Epithelial cell of proximal tubule (primary cell): ENCODE data around the gene ZNF730. TPM values are rescaled to one million over a fixed set of nuclear protein-coding genes. Genes with fewer than 3 reads are reported as not detected.
"Not testable (repeated sequence)": the region's sequence is repeated elsewhere in the genome, so short reads cannot be mapped to it uniquely, and the experiment has no call there.

Experiments
- DNase-seq: peaks from one replicate; pipeline ENCODE4 v3.0.0-alpha.2; 2011; ENCODE audit warnings: low read depth
- H3K4me3 ChIP-seq: 2 replicates; pipeline ENCODE4 v1.5.1; 2011; ENCODE audit warnings: low read depth, mild to moderate bottlenecking, low read length
- CTCF ChIP-seq: conservative IDR thresholded peaks from 2 replicates; pipeline ENCODE4 v1.5.1; 2012; ENCODE audit warnings: low read depth, mild to moderate bottlenecking, low read length
- total RNA-seq: library from RNA; depleted of rRNA; stranded (reverse); fragments of >200 nt; gene quantifications from 2 replicates; pipeline ENCODE4 v1.2.3, GENCODE V29; 2015

Gene ZNF730
- 4.5 and 6.4 TPM in 2 replicates for total RNA-seq

- no peak for TF ChIP-seq CTCF
- no peak for DNase-seq
- peak within 1 kb of the TSS; percentile 57 for H3K4me3 ChIP-seq
These were observed at the start of gene ZNF730 for GRCh38 chr19:23116802-23117571. TSS of gene ZNF730 (plus strand) at chr19:23117025. CDS start at chr19:23117174, 149 bp downstream.

DNA sequence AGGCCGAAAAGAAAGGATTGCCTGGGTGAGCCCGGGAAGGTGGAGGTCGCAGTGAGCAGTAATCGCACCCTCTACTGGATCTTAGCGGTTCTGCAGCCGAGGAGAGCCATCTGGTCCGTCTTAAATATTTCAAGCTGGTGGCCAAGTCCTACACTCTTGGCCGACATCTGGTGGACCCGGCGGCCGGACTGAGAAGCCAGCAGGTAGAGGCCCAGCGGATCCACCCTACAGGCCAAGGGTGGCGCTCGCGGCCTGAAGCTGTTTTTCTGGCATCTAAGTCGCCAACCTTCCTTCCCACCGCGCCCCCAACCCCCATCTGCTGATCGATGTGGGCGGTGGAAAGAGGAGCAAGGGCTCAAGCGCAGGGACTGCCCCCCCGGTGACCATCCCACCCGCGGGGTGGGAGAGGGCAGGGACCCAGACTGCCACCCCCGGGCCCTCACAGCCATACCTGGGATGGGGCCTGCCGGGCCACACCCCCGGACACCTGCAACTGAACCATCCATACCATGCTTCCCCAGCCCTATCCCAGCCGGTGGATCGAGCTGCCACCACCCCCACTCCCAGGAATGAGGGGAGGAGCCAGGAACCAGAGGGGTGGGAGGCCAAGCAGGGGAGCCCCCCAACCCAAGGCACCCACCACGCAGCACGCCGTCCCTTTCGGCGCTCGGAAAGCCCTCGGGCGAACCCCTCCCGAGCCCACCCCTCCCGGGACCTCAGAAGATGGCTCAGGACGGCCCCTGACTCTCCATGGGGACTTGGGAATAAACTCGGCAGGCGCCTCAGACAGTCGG is 46.3 kb upstream of the ZNF730 start:
- TF ChIP-seq CTCF: peak; percentile 31
- H3K4me3 ChIP-seq: peak overlapping the region; percentile 27
- no peak for DNase-seq

DNA sequence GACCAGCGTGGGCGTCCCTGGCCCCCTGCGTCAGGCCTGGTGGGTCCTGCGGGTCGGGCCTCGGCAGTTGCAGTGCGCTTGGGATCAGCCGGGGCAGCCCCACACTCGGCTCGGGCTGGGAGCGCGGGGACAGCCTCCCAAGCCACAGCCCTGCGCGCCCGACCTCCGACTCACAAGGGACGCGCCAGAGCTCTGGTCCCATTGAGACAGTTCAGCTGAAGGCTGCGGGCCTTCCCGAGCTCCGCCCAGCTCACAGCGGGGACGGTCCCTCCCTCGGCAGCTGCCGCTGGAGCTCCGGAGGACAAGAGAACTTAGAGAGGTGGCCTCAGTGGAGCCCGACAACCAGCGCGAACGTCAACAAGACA is 45.7 kb upstream of the ZNF730 start:
- DNase-seq: no peak
- H3K4me3 ChIP-seq: peak overlapping the region; percentile 27
- no peak for TF ChIP-seq CTCF

GRCh38 chr19:23075031-23075733 is 41.6 kb upstream of the ZNF730 start:
- no peak for DNase-seq
- TF ChIP-seq CTCF: no peak
- peak overlapping the region; percentile 55 for H3K4me3 ChIP-seq

DNA sequence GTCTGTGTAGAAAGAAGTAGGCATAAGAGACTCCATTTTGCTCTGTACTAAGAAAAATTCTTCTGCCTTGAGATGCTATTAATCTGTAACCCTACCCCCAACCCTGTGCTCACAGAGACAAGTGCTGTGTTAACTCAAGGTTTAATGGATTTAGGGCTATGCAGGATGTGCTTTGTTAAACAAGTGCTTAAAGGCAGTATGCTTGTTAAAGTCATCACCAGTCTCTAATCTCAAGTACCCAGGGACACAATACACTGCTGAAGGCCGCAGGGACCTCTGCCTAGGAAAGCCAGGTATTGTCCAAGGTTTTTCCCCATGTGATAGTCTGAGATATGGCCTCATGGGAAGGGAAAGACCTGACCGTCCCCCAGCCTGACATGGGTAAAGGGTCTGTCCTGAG is 39.0 kb upstream of the ZNF730 start:
- not testable (repeated sequence) for DNase-seq, H3K4me3 ChIP-seq

GRCh38 chr19:23093832-23094231 is 23.0 kb upstream of the ZNF730 start:
- TF ChIP-seq CTCF: no peak
- DNase-seq: no peak
- H3K4me3 ChIP-seq: no peak overlapping the region

GRCh38 chr19:23095418-23095817 is 21.4 kb upstream of the ZNF730 start:
- H3K4me3 ChIP-seq: no peak overlapping the region
- no peak for TF ChIP-seq CTCF

More at GRCh38 chr19:23095418-23095817, 21.4 kb upstream of the ZNF730 start:
- DNase-seq: no peak
